Gastroesophageal sphincter (tissue), 4 donors: ENCODE data around the gene TAL2. TPM values are rescaled to one million over a fixed set of nuclear protein-coding genes. Genes with fewer than 3 reads are reported as not detected.

Experiments
- ATAC-seq: fragments of 150-250 bp; one replicate; pipeline ENCODE4 v1.9.1; 2016; ENCODE audit warnings: mild to moderate bottlenecking, moderate library complexity
- H3K27ac ChIP-seq, 4 donors: fragments of 200-600 bp; sonication (generic) in 3 of 4; 1 replicate in 3 of 4; 2 replicates in 1 of 4; pipeline ENCODE4 v1.5.1; 2016 to 2019
- H3K27me3 ChIP-seq: fragments of 200-600 bp; sonication (generic); one replicate; pipeline ENCODE4 v1.5.1; 2019
- H3K36me3 ChIP-seq, 2 donors: fragments of 200-600 bp; sonication (generic); one replicate each; pipeline ENCODE4 v1.5.1; 2019; ENCODE audit warnings: control low read depth in 1 of 2
- H3K4me1 ChIP-seq, 3 donors: fragments of 200-600 bp; sonication (generic); 1 replicate in 2 of 3; 2 replicates in 1 of 3; pipeline ENCODE4 v1.5.1; 2016 to 2019; ENCODE audit warnings: control low read depth in 2 of 3
- H3K4me3 ChIP-seq, 2 donors: fragments of 200-600 bp; sonication (generic); one replicate each; pipeline ENCODE4 v1.5.1; 2019; ENCODE audit warnings: mild to moderate bottlenecking in 1 of 2, moderate library complexity in 1 of 2
- H3K9me3 ChIP-seq, 3 donors: fragments of 200-600 bp; sonication (generic); one replicate each; pipeline ENCODE4 v1.5.1; 2017 to 2019; ENCODE audit warnings: control low read depth in 2 of 3
- EP300 ChIP-seq: sonication (generic); formaldehyde crosslinking; IDR thresholded peaks from one replicate; pipeline ENCODE4 v1.6.1; 2017; ENCODE audit warnings: antibody characterized with exemption, mild to moderate bottlenecking
- POLR2A ChIP-seq, 2 donors: fragments of 450-650 bp; IDR thresholded peaks; one replicate each; pipeline ENCODE4 v1.6.1; 2017; ENCODE audit warnings: antibody characterized with exemption in 2 of 2, mild to moderate bottlenecking in 2 of 2, moderate library complexity in 1 of 2
- POLR2AphosphoS5 ChIP-seq: sonication (generic); formaldehyde crosslinking; IDR thresholded peaks from one replicate; pipeline ENCODE4 v1.6.1; 2017; ENCODE audit warnings: antibody characterized with exemption
- WGBS, 2 donors: methylation state at CpG; one replicate each; pipeline ENCODE4 v1.1.5; 2018; ENCODE audit warnings: low coverage in 1 of 2; 5-methylcytosine and 5-hydroxymethylcytosine counted together
- total RNA-seq, 4 donors: library from RNA; depleted of rRNA; stranded (reverse); fragments of >200 nt; gene quantifications; one replicate each; pipeline ENCODE4 v1.1.0, GENCODE V29; 2016
- TF ChIP-seq, protein P1 (sequence below), 4 experiments: fragments of 200-600 bp in 2 of 4; fragments of 450-650 bp in 2 of 4; sonication (generic) in 1 of 4; IDR thresholded peaks; one replicate each; pipeline ENCODE4 v1.5.1; 2017 to 2019; ENCODE audit warnings: antibody characterized with exemption in 4 of 4, mild to moderate bottlenecking in 2 of 4, moderate library complexity in 2 of 4

The TAL2 gene
- total RNA-seq, 4 donors from 2014 or later = not detected

DNA sequence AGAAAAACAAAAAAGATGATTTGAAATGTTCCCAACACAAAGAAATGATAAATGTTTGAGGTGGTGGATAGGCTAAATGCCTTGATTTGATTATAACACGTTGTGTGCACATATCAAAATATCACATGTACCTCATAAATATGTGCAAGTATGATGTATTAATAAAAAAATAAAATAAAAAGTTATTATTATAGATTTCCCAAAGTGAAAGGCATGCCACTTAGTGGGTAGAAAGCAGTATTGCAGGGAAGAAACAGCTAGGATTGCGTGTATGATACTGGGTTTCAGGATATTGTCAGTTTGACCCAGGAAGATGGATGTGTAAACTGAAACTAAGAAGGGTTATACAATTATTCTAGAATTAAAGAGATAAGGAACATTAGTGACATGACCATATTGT lies 28.5 kb downstream of the TAL2 start:
- Histone ChIP-seq H3K36me3 (no peaks in the 10 kb centered on the region), H3K27me3 (peaks cover 45% of the 10 kb centered on the region), H3K27ac (no peak overlapping the region), H3K4me1 (peaks cover 0 to 17% (median 0%) of the 10 kb centered on the region in 3 donors), H3K4me3 (no peak overlapping the region), H3K9me3 (no peaks in the 10 kb centered on the region)
- TF ChIP-seq POLR2AphosphoS5 (no peak), EP300 (no peak)
- TF ChIP-seq, protein P1, sequence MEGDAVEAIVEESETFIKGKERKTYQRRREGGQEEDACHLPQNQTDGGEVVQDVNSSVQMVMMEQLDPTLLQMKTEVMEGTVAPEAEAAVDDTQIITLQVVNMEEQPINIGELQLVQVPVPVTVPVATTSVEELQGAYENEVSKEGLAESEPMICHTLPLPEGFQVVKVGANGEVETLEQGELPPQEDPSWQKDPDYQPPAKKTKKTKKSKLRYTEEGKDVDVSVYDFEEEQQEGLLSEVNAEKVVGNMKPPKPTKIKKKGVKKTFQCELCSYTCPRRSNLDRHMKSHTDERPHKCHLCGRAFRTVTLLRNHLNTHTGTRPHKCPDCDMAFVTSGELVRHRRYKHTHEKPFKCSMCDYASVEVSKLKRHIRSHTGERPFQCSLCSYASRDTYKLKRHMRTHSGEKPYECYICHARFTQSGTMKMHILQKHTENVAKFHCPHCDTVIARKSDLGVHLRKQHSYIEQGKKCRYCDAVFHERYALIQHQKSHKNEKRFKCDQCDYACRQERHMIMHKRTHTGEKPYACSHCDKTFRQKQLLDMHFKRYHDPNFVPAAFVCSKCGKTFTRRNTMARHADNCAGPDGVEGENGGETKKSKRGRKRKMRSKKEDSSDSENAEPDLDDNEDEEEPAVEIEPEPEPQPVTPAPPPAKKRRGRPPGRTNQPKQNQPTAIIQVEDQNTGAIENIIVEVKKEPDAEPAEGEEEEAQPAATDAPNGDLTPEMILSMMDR (IDR thresholded peaks at IDR 0.05) = peak in 1 of 4 experiments; percentile 16
- WGBS, 2 donors = 36 to 47% methylated on average over 2 of the region's 2 CpGs
- no peak for ATAC-seq

DNA sequence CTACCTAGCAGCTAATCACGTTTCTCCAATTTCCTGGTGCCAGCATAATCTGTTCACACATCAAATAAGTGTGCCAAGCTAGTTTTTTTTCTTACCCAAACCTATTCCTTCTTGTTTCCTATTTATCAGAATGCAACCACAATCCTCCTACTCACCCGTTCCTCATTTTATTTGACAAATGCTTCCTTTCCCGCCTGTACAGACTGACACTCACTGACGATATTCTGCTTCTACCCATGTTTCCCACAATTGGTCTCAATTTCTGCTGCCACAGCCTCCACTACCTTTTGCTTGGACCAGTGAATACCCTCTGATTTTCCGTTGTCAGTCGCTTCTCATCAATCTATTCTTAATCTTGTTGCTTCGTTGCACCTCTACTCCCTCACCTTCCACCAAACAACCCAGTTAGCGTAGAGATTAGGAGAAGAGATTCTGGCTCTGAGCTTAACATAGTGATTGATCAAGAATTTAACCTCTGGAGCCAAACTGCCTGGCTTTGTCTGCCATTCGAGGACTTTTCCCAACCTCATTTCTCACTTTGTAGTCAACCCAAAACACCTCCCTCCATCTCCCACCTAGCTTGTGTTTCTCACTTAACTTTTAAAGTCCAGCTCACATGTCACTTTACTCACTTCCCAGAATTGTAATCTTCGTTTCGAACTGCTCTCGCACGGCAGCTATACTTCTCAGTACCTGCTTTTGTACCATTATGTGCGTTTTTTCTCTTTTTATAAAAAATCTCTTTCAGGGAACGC lies 31.4 kb downstream of the TAL2 start:
- Histone ChIP-seq H3K27me3 (peaks cover 44% of the 10 kb centered on the region), H3K4me1 (peaks cover 0 to 24% (median 0%) of the 10 kb centered on the region in 3 donors), H3K4me3 (peak overlapping the region; percentile 49 to 70), H3K27ac (peak overlapping the region in 1 of 4 donors; percentile 85), H3K36me3 (no peaks in the 10 kb centered on the region), H3K9me3 (no peaks in the 10 kb centered on the region)
- ATAC-seq = no peak
- WGBS, 2 donors = 10 to 11% methylated on average over 13 to 15 of the region's 15 CpGs
- TF ChIP-seq EP300 (no peak), POLR2AphosphoS5 (no peak), POLR2A (IDR thresholded peaks at IDR 0.05) (no peak)
- TF ChIP-seq, protein P1 (IDR thresholded peaks at IDR 0.05) = no peak

DNA sequence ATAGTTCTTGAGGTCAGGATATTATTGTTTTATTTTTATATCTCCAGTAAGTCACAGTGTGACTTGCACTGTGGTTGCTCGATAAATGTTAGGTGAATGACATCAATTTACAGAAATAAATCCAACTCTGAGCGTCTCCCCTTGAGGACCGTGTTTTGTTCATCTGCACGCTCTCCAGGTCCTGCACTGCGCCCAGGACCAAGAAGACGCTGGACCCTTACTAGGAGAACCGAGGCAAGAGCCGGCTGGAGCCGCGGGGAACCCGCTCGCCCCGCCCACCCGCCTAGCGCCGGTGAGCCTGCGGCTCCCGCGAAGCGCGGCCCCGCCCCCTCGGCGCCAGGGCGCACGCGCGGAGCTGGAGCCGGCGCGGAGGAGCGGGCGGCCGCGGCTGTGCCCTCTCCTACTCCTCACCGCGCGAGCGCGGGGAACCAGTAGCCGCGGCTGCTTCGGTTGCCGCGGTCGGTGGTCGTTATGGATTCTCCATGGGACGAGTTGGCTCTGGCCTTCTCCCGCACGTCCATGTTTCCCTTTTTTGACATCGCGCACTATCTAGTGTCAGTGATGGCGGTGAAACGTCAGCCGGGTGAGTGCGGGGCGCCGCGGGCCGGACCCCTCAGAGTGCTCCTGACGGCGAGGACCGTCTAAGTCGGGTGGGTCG lies 32.1 kb downstream of the TAL2 start, which contains the start of gene TMEM38B:
Gene TMEM38B (plus strand): TSS at position 352 of the 658 bp plus-strand sequence. CDS start 120 bp downstream, at position 472.
- TF ChIP-seq POLR2A (IDR thresholded peaks at IDR 0.05) = peak; percentile 39 to 55
- no peak for TF ChIP-seq POLR2AphosphoS5
- peak; percentile 95 for ATAC-seq
- Histone ChIP-seq H3K27ac (peak within 1 kb of the TSS in 3 of 4 donors; percentile 72 to 85 (median 73)), H3K9me3 (no peaks in the 10 kb centered on the region), H3K27me3 (peaks cover 37% of the 10 kb centered on the region), H3K4me1 (peaks cover 0 to 24% (median 0%) of the 10 kb centered on the region in 3 donors), H3K4me3 (peak within 1 kb of the TSS; percentile 49 to 70), H3K36me3 (no peaks in the 10 kb centered on the region)
- 0% methylated on average over 1 of the region's 65 CpGs; no CpG with 5 or more reads in 1 of the 2 donors for WGBS, 2 donors

DNA sequence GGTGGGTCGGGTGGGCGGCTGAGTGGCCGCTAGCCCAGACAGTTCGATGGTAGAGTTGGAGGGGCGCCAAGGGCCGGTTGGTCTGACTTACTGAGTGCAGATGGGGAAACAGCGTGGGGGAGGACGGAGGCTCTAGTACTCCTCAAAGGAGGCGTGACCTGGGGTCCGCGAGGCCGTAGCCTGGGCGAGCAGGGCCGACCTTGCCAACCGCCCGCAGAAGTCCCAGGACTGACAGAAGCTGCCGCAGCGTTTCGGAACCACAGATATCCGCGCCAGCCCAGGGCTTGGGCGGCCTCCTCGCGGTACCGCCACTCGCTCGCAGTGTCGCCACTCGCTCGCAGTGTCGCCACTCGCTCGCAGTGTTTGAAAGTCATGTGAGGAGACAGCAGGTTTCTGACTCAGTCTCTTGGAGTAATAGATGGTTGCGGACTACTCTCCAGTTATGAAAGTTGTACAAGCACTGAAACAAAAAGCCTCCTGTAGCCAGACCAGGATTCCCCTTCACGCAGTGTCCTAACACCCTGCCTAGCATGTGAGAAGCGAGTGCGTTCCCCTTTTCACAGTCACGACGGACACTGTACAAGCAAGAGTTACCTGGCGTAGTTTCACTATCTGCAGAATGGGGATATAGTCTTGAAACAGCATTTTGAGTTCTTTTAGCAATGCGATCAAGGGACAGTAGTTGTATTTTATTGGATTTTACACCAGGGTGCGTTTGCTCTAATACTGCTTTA lies 32.8 kb downstream of the TAL2 start:
- ATAC-seq = peak; percentile 81
- Histone ChIP-seq H3K4me1 (peaks cover 0 to 24% (median 0%) of the 10 kb centered on the region in 3 donors), H3K27me3 (peaks cover 33% of the 10 kb centered on the region), H3K27ac (peak overlapping the region in 3 of 4 donors; percentile 72 to 85 (median 73)), H3K36me3 (no peaks in the 10 kb centered on the region), H3K9me3 (no peaks in the 10 kb centered on the region), H3K4me3 (peak overlapping the region; percentile 49 to 70)
- peak; percentile 45 for TF ChIP-seq POLR2AphosphoS5
- peak in 1 of 2 donors; percentile 8 for TF ChIP-seq POLR2A (IDR thresholded peaks at IDR 0.05)
- TF ChIP-seq, protein P1 (IDR thresholded peaks at IDR 0.05) = peak in 1 of 4 experiments; percentile 31
- TF ChIP-seq EP300 = no peak
- 4 to 6% methylated on average over 17 to 26 of the region's 42 CpGs for WGBS, 2 donors
